GM18870 (cell line): ENCODE data around the gene FLII.

Experiments used
- ATAC-seq: cut with Tn5 transposase; IDR thresholded peaks from one replicate; pipeline ENCODE4 v1.9.1; 2021; ENCODE audit warnings: moderate library complexity; ENCODE audit not compliant: unreplicated experiment

FLII gene

GRCh38 chr17:18260332-18261145 lies 2.0 kb upstream of the FLII start, which contains the start of gene MIEF2:
MIEF2 (plus strand) TSS chr17:18260662; CDS start chr17:18262721, 2,059 bp downstream.
- peak; percentile 82 for ATAC-seq

DNA sequence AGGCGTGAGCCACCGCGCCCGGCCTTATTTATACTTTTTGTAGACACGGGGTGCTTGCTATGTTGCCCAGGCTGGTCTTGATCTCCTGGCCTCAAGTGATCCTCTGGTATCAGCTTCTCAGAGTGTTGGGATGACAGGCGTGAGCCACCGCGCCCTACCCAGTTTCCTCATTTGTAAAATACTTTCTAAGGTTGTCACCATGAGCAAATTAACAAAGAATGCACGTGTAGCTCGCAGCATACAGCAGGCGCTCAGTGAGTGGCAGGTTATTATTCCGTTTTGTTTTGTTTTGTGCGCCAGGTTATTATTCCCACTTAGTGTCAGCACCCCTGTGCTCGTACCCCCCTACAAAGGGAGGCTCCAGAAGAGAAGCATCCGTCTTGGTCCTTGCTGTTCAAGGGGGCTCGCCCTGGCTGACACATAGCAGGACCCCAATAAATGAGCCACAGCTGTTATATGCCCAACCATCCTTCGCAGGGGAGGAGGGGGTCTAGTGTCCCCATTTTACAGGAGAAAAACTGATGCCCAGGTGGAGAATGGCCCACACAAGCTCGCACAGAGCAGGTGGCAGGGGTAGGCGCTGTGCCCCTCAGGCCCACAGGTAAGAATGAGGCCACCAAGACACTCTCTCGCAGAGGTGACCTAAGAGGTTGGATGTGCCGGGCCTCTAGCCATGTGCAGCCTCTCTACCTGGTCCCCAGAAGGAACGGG lies 1.2 kb upstream of the FLII start:
- peak; percentile 10 for ATAC-seq

DNA sequence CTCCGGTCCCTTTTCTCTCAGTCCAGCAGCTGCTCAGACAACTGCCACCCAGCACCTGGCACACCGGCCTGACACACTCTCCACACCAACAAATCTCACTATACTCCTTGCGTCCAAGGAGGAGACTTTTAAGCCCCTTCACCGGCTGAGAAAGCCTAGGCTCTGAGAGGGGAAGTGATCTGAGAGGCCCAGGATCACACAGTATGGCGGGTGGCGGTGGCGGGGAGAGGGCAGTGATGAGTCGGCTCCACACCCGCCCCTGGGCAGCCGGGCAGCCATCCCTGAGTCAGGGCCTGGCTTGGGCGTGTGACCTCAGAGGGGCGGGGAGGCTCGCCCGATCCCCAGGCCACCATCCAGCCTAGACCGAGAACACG lies 569 bp downstream of the FLII start:
- ATAC-seq: no peak

- no peak for ATAC-seq
These were observed 1.1 kb downstream of the FLII start for GRCh38 chr17:18257268-18257981.

- ATAC-seq: no peak
These were observed 1.8 kb downstream of the FLII start for GRCh38 chr17:18256776-18257175.

DNA sequence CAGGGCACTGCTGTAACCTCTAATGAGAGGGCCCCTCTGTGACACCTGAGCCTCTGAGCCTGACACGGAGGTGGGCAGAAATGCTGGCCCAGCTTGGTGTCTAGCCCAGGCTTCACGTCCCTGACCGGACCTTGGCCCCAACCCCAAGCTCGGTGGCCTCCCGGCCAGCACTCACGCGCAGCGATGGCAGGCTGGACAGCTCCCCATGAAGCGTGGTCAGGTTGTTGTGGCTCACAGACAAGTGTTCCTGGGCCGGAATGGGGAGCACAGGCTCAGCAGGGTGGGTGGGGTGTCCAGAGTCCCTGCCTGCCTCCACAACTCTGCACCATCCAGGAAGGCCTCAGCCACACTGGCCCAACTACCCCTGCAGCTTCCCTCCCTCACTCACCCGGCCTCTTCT lies 2.2 kb downstream of the FLII start:
- ATAC-seq: no peak

- ATAC-seq: no peak
These were observed 3.5 kb downstream of the FLII start for GRCh38 chr17:18254888-18255649.

GRCh38 chr17:18253947-18254821 lies 4.4 kb downstream of the FLII start:
- ATAC-seq: no peak

GRCh38 chr17:18253187-18253884 lies 5.2 kb downstream of the FLII start:
- no peak for ATAC-seq

DNA sequence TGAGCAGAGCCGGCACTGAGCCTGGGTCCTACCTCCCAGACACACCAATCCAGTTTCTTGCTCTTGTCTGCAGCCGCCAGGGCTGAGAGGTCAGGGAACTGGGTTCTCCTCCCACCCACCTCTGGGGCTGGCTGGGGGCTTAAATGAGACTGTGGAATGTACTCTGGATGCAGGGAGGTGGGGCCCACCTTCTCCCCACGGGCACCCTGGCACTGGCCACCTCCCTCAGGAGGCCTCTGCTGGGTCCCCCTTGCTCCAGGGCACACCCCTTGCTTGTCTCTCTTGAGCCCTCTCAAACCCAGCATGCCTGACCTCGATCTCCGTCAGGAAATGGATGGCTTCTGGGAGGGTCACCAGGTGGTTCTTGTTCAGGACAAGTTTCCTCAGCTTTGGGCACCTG lies 6.4 kb downstream of the FLII start:
- no peak for ATAC-seq

DNA sequence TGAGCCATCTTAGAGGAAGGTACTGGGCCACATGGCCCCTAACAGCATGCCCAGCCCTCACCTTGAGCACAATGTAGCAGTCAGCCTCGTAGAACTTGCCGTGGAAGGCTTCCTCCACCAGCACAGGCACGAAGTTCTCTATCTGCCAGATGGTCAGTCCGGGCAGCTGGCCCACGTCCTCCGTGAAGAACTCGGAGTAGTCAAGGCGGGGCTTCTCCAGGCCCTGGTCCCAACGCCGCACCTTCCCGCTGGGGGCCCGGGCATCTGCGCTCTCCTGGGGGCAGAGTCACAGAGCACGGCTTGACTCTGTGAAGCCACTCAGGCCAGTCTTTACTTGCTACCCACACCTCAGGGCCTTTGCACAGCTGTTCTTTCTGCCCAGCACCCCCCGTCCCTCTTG lies 7.3 kb downstream of the FLII start:
- ATAC-seq: no peak

- ATAC-seq: no peak
These were observed 7.8 kb downstream of the FLII start for GRCh38 chr17:18250708-18251107.

DNA sequence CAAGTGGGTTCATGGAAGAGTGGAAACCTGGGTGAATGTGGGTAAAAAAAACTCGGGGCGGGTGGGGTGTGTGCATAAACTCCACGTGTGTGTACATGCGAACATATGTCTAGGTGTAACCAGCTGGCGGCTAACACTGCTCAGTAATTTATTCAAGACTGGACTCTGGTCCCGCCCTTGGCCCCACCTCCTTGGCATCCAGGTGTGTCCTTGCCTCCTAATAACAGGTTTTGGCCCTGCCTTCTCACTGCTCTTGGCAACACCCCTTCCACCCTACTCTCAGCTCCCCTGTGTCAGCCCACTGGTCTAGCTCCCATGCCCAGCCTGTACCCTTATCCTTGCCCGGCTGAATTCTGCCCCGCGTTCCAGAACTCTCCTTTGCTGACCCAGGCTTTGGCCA lies 8.3 kb downstream of the FLII start:
- no peak for ATAC-seq

DNA sequence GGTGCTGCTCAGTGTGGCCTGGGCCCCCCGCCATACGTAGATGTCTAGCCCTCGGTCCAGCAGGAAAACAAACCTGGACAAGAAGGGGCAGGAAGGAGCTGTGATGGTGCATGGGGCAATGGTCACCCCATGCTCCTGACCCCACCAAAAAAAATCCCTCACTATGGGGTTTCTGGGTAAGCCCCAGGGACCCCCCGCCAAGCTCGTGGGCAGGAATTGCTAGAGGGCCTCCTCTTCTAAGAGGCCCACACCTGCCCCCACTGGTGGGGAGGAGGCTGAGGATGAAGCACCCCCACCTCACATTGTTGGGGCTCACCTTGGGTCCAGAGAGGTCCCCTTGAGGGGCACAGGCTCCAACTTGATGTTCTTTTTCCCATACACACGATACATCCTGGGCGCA lies 9.7 kb downstream of the FLII start:
- ATAC-seq: no peak

DNA sequence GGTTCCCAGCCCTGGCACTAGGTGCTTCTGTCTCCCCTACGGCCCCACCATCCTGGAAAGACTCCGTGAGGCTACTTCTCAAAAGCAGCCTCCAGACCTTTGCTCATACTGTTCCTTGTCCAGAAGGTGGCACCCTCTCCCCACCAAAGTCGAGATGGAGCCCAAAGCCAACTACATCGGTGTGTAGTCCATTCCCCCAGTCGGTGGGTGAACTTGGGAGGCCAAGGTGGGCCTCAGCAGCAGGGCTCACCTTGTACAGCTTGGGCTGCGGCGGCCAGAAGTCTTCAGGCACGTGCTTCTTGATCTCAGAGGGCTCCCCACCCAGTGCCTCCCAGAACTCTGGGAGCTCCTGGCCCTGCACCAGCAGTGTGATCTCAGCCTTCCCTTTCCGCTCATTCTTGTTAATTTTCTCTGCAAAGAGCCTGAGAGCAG lies 10.2 kb downstream of the FLII start:
- no peak for ATAC-seq

DNA sequence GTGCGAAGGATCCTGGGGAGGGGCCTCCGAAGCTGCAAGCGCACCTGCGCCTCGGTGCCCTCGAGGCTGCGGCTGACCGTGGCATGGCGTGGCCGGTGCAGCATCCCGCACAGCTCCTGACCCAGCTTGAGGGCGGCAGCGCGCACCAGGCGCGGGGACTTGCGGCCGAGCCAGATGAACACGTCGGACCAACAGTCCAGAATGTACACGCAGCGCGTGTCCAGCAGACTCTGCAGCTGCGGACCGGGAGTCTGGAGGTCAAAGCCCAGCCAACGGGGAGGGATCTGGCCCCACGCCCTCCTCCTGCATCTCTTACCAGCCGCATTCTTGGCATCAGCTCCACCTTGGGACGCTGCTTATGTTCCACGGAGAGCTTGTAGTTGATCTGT lies 10.9 kb downstream of the FLII start:
- no peak for ATAC-seq

GRCh38 chr17:18246880-18247612 lies 11.5 kb downstream of the FLII start:
- ATAC-seq: no peak

DNA sequence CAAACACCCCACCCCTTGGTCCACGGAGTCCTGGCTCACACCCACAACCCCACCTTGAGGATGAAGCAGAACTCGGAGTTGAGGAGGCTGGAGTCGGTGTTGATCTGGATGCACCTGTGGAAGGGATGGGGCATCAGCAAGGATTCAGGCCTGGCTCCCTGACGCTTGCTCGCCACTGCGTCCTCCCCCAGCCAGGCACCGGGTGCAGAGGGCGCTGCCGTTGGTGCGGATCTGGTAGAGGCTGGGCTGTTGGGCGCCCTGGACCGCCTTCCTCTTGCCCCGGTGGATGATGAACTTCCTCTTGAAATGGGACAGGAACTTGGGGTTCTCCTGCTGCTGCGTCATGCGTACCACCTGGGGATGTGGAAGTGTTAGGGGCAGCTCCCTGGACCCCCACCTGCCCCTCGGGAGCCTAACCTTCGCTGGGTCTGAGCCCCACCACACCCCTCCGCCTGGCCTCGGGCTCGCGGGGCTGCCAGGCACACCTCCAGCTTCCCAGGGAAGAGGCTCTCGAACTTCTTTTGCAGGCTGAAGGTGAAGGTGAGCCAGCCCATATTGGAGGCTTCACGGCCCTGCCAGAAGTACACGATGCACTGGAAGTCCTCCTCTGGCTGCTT lies 12.3 kb downstream of the FLII start:
- ATAC-seq: no peak
